Lower leg skin (tissue), 3 donors: ENCODE results near the gene GKN2.

ENCODE experiments used
- CTCF ChIP-seq, 3 donors: fragments of 450-650 bp; IDR thresholded peaks; one replicate each; pipeline ENCODE4 v1.5.1; 2016; ENCODE audit warnings: antibody characterized with exemption in 3 of 3, mild to moderate bottlenecking in 3 of 3, moderate library complexity in 2 of 3
- POLR2A ChIP-seq, 2 donors: fragments of 450-650 bp; IDR thresholded peaks; one replicate each; pipeline ENCODE4 v1.6.1; 2016 to 2017; ENCODE audit warnings: antibody characterized with exemption in 2 of 2, mild to moderate bottlenecking in 1 of 2, moderate library complexity in 1 of 2

GRCh38 chr2:68939962-68940361, 12.7 kb downstream of the GKN2 start:
- TF ChIP-seq POLR2A (IDR thresholded peaks at IDR 0.05), result no peak
- no peak for TF ChIP-seq CTCF (IDR thresholded peaks at IDR 0.05)
